ENCODE results near the gene PHB1.
"Not testable (repeated sequence)": the region's sequence is repeated elsewhere in the genome, so short reads cannot be mapped to it uniquely, and the experiment has no call there.

Gene PHB1

DNA sequence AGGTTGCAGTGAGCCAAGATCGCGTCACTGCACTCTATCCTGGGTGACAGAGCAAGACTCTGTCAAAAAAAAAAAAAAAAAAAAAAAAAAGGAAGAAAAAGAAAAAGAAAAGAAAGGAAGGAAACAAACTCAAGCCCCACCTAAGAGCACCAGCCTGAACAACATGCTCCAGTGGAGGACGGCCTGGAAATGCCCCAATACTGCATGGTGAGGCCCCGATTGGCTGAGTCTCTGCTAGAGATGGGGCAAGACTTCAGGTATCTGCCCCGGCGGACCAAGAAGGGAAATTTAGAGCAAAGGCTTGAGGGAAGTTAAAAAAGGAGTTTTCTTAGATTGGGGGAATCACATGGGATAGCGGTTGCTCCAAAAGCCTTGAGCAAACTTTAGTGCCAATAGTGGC, 42.3 kb downstream of the PHB1 start:
- DNase-seq: no peak

DNA sequence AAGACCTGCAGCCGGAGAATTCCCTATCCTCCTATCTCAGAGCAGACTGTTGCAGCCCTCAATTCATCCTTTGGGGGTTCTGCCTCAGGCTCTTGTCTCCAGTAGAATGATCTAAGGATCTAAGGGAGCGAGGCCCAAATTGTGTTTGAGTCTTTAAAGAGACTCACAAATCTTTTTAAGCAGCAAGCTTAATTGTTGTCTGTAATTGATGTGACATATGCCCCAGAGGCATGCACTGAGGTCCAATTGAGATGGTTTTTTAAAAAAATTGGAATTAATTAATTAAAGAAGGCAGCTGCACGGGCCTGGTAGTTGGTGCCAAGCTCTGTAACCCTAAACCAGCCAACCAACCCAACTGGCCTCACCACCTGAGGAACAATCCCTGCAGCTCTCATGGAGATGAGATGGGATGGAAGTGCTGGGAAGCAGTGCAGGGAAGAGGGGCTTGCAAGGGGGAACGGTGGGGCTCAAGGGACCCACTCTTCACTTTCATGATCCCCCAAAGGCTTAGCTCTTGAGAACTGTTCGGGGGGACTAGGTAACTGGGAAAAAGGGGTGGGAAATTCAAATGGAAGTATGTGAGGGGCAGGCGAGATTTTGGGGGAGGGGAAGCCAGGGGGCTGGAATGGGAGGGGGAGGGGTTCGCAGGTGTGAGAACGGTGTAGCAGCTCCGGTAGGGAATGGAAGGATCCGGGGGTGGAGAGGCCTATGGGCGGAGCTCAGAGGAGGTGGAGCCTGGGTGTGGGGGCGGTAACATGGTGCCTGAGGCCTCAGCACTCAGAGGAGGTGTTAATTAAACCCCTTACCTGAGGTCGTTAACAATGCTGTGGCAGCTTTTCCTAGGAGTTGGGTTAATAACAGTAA, 43.5 kb downstream of the PHB1 start:
- peak; percentile 76 for DNase-seq

DNA sequence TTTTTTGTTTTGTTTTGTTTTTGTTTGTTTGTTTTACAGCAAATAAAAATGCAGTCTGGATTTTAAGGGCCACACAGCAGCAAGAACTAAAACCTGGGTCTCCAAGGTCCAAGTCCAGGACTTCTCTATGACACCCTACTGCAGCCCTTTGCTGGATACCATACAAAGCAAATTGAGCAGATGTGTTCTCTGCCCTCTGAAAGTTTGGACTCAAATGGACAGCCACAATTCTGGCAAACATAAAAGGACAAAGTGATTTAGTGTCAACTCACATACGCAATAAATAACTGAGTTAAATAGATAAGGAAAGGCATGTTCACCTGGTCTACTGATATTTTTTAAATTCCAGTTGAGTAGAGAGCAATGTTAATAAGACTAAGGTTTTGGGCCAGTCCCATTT, 44.9 kb downstream of the PHB1 start:
- DNase-seq: no peak

DNA sequence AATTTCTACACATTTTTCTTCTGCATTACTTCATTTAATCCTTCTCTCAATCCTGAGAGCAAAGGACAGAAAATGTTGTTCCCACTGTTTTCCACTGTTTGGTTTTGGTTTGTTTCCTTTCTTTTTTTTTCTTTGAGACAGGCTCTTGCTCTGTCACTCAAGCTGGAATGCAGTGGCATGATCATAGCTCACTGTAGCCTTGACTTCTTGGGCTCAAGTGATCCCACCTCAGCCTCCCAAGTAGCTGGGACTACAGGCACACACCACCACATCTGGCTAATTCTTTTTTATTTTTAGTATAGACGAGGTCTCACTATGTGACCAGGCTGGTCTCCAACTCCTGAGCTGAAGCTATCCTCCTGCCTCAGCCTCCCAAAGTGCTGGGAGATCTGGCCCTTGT, 45.6 kb downstream of the PHB1 start:
- no peak for DNase-seq

DNA sequence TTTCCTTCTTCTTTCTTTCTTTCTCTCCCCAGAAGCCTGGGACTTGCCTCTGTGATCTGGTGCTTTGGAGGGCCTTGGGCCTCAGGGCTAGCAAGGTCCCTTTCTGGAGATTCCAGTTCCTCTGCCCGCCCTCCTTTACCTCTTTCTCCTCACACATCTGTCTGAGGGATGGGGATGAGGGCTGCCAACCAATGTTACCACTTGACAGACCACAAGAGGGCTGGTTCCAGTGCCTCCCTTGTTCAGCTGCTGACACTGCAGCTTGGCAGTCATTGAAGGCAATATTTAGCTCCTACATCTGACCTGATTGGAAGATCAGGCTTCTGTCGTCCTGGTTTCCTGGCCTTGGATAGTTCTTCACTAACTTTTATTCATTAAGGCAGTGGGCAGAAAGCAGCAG, 49.0 kb downstream of the PHB1 start:
- peak; percentile 66 for DNase-seq

DNA sequence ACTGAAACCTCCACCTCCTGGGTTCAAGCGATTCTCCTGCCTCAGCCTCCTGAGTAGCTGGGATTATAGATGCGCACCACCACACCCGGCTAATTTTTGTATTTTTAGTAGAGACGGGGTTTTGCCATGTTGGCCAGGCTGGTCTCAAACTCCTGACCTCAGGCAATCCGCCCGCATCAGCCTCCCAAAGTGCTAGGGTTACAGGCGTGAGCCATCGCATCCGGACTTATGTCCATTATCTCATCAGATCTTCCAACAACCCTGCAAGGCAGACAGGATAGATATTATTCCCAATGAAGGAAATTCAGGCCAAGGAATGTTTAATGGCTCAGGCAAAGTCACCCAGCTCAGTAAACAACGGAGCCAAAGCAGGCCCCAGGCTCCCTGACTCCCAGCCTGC, 49.6 kb downstream of the PHB1 start:
- DNase-seq: not testable (repeated sequence)

DNA sequence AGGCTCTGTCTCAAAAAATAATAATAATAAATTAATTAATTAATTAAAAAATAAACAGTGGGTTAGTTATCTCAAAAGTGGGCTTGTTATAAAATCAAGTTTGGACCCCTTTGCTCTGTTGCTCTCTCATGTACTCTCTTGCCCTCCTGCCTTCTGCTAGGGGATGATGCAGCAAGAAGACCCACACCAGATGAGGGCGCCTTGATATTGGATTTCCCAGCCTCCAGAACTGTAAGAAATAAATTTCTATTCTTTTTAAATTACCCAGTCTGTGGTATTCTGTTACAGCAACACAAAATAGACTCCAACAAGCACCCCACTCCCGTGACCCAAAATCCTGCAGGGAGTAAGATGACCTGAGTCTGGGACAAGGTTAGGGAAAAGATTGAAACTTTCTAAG, 50.6 kb downstream of the PHB1 start:
- DNase-seq: no peak

DNA sequence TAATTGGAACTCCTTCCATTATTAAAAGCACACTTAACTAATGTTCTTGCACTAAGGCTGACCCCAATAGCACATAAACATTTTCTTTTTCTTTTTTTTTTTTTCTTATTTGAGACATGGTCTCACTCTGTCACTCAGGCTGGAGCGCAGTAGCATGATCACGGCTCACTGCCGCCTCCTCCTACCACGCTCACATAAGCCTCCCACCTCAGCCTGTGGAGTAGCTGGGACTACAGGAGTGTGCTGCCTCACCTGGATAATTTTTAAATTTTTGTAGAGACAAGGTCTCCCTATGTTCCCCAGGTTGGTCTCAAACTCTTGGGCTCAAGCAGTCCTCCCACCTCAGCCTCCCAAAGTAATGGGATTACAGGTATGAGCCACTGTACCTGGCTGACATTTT, 51.4 kb downstream of the PHB1 start:
- no peak for DNase-seq

DNA sequence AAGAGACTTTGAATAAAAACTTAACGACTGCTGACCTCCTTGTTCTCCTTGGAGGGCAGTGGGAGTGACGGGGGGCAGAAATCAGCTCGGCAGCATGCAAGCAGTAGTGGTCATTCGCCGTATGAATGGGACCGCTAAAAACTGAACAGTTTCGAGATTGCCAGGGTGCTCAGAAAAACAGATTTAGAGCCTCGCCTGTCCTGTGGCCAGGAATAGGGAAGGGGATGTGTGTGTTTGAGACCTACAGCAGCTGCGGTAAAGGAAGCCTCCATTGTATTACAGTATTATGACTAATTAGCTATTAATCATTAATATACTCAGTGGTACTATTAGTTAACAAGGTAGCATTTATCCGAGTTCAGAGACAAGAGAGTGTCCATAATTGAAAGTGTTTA, 52.0 kb downstream of the PHB1 start:
- DNase-seq: no peak

DNA sequence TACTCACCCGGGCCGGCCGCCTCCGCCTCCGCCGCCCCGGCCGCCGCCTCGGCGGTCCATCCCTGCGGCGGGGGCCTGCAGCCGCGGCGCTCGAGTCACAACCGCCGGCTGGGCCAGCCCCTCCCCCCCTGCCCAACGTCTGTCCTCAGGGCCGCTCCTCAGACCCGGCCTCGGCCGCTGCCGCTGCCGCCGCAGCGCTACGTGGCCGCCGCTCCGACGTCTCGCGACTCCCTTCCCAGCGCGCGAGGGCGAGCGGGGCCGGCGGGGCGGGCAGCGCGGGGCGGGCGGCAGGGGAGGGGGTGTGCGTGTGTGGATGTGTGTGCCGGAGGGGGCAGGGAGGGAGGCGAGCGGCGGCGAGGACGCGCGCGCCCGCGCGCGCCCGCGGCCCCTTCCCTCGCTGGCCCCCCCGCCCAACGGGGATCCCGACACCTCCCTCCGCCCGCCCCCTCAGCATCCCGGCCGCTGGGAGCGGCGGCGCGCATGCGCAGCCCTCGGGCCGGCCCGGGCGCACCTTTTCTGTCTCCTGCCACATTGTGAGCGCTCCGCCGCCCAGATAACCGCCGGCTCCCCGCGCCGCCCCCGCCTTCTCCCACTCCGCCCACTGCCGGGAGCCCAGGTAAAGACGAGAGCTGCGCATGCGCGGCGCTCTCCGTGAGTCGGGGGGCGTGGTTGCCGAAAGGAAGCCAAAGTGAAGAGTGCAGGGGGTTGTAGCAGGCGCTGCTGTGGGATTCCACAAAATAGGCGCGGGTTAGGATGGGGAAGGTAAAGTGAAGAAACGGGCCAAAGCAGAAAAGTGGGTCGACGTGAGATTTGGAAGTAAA, 52.6 kb downstream of the PHB1 start, which contains the start of gene ZNF652:
Gene ZNF652 (minus strand): TSS at position 349 of the 821 bp plus-strand sequence. CDS start 44,525 bp downstream, outside the sequence.
- DNase-seq: peak; percentile 95

DNA sequence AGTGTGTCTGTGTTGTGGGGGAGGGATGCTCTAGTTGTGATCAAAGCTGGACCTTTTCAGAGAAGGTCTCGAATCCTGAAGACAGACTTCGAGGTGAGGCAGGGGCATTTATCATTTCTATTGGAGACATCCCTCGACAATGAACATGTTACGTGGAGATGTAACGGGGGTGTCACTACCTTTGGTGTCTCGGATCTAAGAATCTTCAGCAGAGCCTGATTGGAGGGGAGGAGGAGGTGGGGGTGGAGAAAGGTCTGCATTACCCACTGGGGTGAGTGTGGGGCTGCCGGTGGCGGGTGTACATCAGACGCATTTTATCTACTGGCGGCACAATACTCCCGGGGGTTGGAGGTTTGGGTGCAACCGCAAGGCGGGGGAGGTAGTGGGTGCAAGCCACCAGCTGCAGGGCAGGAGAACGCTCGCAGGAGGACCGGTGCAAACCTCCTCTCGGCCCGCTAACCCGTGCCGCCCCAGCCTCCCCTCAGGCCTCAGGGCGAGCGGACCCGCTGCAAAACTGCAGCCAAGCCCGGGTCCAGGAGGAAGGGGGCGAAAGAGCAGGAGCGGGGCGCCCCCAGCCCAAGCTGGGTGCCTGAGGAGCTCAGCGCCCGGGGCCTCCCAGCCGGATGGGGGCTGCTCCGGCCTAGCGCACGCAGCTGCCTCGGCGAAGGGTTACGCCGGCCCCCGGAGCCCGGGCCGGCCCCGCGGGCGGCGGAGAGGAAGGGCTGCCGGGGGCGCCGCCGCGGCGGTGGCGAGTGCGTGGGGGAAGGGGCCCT, 53.4 kb downstream of the PHB1 start:
- DNase-seq: peak; percentile 41

DNA sequence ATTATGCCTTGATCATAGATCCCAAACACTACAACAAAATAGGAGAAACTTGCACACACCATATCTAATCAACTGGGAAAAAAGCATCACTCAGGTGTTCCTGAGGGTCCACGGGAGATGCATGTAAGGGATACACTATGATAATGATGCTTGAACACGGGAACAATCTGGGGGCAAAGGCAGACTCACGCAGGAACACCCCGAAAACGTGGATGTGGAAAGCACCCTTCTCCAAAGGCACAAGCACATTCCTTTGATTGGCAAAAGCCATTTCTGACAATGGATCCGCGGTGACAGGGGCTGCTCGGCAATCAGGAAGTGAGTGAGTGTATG, 53.9 kb downstream of the PHB1 start:
- no peak for DNase-seq

DNA sequence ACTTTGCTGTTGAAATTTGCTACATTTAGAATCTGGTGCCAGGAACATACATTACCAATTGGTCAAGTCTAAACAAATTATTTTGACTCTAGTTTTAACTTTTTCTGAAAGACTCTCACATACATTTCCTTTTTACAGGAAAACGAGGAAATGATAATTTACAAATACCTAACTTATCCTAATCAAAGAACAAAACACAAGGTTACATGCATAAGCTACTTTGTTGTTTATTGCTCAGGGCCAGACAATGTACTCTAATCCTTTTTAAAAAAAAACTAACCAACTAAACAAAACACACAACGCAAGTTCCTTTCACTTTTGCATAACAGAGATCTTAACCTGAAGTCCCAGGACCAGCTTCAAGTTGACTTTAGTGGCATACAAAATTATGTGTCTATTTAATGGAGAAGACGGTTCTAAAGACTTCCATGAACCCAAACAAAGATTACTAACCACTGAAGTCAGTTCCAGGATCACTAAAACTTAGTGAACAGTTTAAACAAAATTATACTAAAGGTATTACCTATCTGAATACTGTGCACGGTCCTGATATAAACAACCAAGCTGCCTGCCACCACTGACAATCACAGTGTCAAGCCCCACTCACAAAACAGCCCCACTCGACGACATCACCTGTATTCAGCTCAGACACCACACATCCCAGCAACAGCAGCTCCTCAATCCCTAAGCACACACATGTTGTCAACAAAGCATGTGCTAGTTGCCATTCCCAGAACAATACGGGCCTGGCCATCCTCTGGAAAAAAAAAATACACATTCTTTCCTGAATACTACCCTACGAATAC, 54.5 kb downstream of the PHB1 start:
- DNase-seq: peak; percentile 19

DNA sequence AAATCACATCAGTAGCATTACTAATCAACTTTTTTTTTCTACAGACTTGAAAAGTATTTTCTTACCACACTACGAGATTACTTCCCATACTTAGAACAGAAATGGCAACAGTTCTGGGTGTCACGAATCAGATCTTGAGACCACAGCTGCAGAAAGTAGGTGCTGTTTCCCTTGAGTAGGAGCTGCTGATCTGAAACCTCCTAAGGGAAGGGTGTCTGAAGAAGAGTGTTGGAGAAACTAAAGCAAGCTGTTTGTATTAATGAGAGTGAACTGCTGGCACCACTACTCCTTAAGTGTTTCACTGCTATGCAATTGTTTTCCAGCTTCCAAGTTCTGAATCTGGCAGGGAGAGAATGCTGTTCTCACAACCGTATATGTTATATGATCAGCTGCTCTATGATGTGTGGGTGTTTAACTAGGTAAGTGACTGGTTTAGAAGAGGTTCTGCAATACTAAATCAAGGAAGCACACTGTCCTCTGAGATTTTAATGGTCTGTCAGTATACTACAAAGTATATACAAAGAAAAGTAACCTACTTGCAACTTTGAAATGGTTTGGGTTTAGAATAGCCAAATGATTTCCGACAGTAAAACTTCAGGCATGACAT, 55.9 kb downstream of the PHB1 start:
- DNase-seq: no peak

DNA sequence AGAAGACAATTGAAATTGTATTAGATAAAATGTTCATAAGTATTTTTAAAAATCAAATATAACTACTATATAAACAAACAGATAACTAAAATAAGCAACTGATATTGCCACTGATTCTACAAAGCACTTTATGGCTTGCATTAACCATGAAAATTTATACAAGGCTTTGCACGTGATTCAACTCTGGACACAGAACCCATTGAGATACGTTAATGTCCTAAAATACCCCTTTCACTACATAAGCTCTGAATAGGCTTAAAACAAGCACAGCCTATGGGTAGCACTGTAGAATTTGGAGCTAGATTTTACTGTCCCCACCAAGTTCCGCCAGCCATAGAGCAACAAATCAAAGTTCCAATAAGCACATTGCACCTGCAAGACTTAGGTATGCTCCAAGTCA, 57.2 kb downstream of the PHB1 start:
- no peak for DNase-seq

DNA sequence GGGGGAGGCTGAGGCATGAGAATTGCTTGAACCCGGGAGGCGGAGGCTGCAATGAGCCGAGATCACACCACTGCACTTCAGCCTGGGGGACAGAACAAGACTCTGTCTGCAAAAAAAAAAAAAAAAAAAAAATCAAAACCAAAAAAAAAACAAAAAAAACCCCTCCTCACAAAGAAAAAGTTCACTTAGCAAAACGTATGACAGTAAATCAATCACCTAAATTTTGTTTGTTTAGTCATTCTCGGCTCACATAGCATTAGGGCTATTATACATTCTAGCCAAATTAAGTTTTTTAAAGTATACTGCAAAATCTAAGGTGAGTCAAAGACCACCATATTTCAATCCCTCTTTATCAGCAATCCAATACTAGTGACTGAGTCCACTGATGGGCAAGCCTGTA, 58.4 kb downstream of the PHB1 start:
- DNase-seq: no peak
